A673 (cell line): ENCODE results near the gene KCNIP3. TPM values are rescaled to one million over a fixed set of nuclear protein-coding genes. Genes with fewer than 3 reads are reported as not detected.

Experiments used
- BruUV-seq: library from RNA; stranded (reverse); fragments of 400-500 nt; replicated peaks from 2 replicates; lab custom pipeline; 2021; lab: Mats Ljungman, UMichigan
- CTCF ChIA-PET: fragments of 300-600 bp; sonication (Branson Sonifier 250); formaldehyde crosslinking; loops from one replicate; lab custom pipeline; 2022; ENCODE audit warnings: antibody characterized with exemption; lab: Charles Lee
- POLR2A ChIA-PET: fragments of 300-600 bp; sonication (Branson Sonifier 250); formaldehyde crosslinking; loops from one replicate; lab custom pipeline; 2022; ENCODE audit warnings: antibody characterized with exemption; ENCODE audit not compliant: low non-redundant PET; lab: Charles Lee
- DNase-seq: peaks from one replicate; pipeline ENCODE4 v3.0.0-alpha.2; 2015; ENCODE audit warnings: low spot score
- H3K27ac ChIP-seq: fragments of 200-600 bp; sonication (generic); 2 replicates; pipeline ENCODE4 v1.5.1; 2016; ENCODE audit warnings: mixed run types, low read depth, mild to moderate bottlenecking, mixed read lengths, antibody characterized with exemption, low read length; ENCODE audit not compliant: poor library complexity, severe bottlenecking
- H3K27me3 ChIP-seq: fragments of 200-600 bp; sonication (generic); replicated peaks from 2 replicates; pipeline ENCODE4 v1.6.1; 2017; ENCODE audit warnings: mixed run types, low read depth, mild to moderate bottlenecking, mixed read lengths, antibody characterized with exemption, low read length; ENCODE audit not compliant: insufficient read depth, poor library complexity
- H3K36me3 ChIP-seq: fragments of 200-600 bp; sonication (generic); 2 replicates; pipeline ENCODE4 v1.6.1; 2016; ENCODE audit warnings: mixed run types, mild to moderate bottlenecking, mixed read lengths, antibody characterized with exemption, low read length; ENCODE audit not compliant: insufficient read depth, poor library complexity, severe bottlenecking
- H3K4me1 ChIP-seq: fragments of 200-600 bp; sonication (generic); 2 replicates; pipeline ENCODE4 v1.6.1; 2017; ENCODE audit warnings: mixed run types, mild to moderate bottlenecking, mixed read lengths, antibody characterized with exemption, low read length; ENCODE audit not compliant: insufficient read depth, poor library complexity, severe bottlenecking
- H3K4me3 ChIP-seq: fragments of 200-600 bp; sonication (generic); 2 replicates; pipeline ENCODE4 v1.5.1; 2016; ENCODE audit warnings: low read depth, mixed run types, mild to moderate bottlenecking, mixed read lengths, low read length; ENCODE audit not compliant: poor library complexity, severe bottlenecking
- H3K9me3 ChIP-seq: fragments of 200-600 bp; sonication (generic); 2 replicates; pipeline ENCODE4 v1.6.1; 2016; ENCODE audit warnings: mixed run types, low read depth, mild to moderate bottlenecking, mixed read lengths, antibody characterized with exemption, low read length; ENCODE audit not compliant: poor library complexity, severe bottlenecking
- EZH2 ChIP-seq: fragments of 200-600 bp; sonication (generic); IDR thresholded peaks from 2 replicates; pipeline ENCODE4 v1.6.1; 2017; ENCODE audit warnings: borderline replicate concordance, low read depth, mild to moderate bottlenecking, mixed read lengths, antibody characterized with exemption, low read length; ENCODE audit not compliant: poor library complexity, severe bottlenecking
- intact Hi-C: fragments of 100-400 bp; cut with micrococcal nuclease; formaldehyde crosslinking; loops from one replicate; pipeline ENCODE4 v1.10.0; 2022; ENCODE audit not compliant: unreplicated experiment
- total RNA-seq: library from RNA; stranded (reverse); gene quantifications from 2 replicates; pipeline ENCODE4 v1.2.3, GENCODE V29; 2021
- TF ChIP-seq, protein P1 (sequence below): fragments of 300-800, 200-600 bp; sonication (generic); conservative IDR thresholded peaks from 2 replicates; pipeline ENCODE4 v1.5.1; 2017; ENCODE audit warnings: low read depth, mild to moderate bottlenecking, antibody characterized with exemption, low read length, moderate library complexity, mixed read lengths

The KCNIP3 gene
- total RNA-seq, 1 experiment from 2014 or later = 0.45 TPM

DNA sequence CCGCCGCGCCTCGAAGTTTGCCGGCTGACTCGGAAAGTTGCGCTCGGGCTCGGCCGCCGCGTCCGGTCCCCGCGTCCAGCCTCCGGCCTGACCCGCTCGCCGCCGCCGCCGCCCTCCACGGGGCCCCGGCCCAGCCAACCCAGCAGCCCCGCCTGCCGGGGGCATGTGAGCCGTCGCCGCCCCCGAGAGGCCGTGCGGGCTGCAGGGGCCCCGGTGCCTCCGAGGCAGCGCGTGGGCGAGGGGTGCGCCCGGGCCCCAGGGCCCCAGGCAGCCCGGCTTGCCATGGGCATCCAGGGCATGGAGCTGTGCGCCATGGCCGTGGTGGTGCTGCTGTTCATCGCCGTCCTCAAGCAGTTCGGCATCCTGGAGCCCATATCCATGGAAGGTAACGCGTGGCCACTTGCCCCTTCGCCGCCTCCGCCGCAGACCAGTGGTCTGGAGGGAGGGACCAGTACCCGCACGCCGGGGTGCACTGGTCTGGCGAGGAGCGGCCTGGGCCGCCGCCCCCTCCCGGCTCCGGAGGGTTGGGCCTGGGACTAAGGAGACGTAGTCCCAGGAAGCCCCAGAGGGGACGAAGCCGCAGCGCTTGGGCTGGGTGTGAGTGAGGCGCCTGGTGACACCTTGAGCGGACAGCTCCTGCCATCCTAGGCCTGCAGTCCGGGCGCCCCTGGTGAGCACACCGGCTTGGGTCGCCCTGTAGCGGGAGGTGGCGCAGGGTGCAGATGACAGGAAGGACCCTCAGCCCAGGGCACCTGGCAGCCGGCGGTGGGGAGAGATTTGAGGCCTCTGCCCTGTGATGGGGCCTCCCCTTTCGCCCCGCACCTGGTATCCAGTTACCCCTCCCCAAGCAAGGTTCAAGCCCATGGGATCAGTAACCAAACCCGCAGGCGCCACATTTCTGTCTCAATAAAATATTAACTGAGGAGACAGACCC lies 49.9 kb downstream of the KCNIP3 start:
- TF ChIP-seq EZH2 = no peak
- TF ChIP-seq, protein P1, sequence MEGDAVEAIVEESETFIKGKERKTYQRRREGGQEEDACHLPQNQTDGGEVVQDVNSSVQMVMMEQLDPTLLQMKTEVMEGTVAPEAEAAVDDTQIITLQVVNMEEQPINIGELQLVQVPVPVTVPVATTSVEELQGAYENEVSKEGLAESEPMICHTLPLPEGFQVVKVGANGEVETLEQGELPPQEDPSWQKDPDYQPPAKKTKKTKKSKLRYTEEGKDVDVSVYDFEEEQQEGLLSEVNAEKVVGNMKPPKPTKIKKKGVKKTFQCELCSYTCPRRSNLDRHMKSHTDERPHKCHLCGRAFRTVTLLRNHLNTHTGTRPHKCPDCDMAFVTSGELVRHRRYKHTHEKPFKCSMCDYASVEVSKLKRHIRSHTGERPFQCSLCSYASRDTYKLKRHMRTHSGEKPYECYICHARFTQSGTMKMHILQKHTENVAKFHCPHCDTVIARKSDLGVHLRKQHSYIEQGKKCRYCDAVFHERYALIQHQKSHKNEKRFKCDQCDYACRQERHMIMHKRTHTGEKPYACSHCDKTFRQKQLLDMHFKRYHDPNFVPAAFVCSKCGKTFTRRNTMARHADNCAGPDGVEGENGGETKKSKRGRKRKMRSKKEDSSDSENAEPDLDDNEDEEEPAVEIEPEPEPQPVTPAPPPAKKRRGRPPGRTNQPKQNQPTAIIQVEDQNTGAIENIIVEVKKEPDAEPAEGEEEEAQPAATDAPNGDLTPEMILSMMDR = no peak
- Histone ChIP-seq H3K4me1 (peaks cover 10% of the 10 kb centered on the region), H3K27ac (no peak overlapping the region), H3K27me3 (peaks cover 41% of the 10 kb centered on the region), H3K4me3 (no peak overlapping the region), H3K9me3 (no peaks in the 10 kb centered on the region), H3K36me3 (no peaks in the 10 kb centered on the region)
- ChIA-PET POLR2A (no interaction called here), CTCF (no interaction called here)
- no TSS peak for BruUV-seq
- intact Hi-C loops = no loop called here
- DNase-seq = no peak

DNA sequence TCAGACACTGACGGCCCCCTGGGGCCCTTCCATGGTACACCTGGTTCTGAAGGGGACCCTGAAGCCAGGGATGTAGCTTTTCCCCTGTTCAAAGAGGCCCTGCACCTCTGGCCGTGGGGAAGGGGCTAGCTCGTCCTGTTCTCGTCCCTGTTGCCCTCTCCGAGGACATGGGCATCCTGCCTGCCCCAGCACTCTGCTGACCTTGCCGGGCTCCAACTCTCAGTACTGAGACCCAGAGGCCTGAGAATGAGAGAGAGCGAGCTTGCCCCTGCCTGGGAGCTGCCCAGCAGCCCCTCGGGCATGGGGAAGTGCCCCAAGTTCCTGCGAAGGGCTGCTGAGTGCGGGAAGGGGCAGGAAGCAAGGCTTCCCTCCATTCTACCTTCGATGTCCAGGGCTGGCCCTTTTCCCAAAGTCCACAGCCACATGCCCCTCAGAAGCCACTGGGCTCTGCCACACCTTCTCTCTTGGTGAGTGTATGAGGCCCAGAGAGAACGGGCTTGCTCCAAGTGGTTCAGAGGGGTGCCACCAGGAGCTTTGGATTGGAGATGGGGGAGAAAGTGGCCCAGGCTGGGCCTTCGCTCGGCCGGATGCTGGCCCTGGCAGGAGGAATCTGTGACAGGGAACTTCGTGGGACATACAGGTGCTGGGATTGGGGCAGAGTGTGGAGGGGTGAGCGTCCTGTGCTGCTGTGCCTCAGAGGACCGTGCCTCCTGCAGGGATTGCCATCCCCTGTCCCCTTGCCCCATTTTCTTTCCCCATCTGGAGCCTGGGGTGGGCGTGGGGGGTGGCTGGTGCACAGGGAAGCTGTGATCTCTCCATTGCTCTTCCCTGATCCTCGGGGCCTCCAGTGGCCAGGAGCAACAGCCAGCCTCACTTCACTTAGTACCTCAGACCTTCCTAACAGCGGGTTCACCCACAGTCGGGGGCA lies 50.8 kb downstream of the KCNIP3 start:
- H3K4me3 ChIP-seq = no peak overlapping the region
- no peak overlapping the region for H3K27ac ChIP-seq
- no peak for TF ChIP-seq EZH2
- TF ChIP-seq, protein P1 = no peak
- H3K36me3 ChIP-seq = no peaks in the 10 kb centered on the region
- peaks cover 41% of the 10 kb centered on the region for H3K27me3 ChIP-seq
- BruUV-seq = no TSS peak
- intact Hi-C loops = no loop called here
- POLR2A ChIA-PET = no interaction called here
- DNase-seq = no peak
- CTCF ChIA-PET = no interaction called here
- no peaks in the 10 kb centered on the region for H3K9me3 ChIP-seq
- peaks cover 10% of the 10 kb centered on the region for H3K4me1 ChIP-seq
